HG03108 (cell line): ENCODE data around the gene ALPI.
A peak's percentile ranks its signal among the peaks of the same experiment; 100 is the strongest.
"Not testable (repeated sequence)": the region's sequence is repeated elsewhere in the genome, so short reads cannot be mapped to it uniquely, and the experiment has no call there.

Experiments
- ATAC-seq: cut with Tn5 transposase; IDR thresholded peaks from one replicate; pipeline ENCODE4 v1.9.1; 2021; ENCODE audit warnings: moderate library complexity; ENCODE audit not compliant: unreplicated experiment

The ALPI gene

DNA sequence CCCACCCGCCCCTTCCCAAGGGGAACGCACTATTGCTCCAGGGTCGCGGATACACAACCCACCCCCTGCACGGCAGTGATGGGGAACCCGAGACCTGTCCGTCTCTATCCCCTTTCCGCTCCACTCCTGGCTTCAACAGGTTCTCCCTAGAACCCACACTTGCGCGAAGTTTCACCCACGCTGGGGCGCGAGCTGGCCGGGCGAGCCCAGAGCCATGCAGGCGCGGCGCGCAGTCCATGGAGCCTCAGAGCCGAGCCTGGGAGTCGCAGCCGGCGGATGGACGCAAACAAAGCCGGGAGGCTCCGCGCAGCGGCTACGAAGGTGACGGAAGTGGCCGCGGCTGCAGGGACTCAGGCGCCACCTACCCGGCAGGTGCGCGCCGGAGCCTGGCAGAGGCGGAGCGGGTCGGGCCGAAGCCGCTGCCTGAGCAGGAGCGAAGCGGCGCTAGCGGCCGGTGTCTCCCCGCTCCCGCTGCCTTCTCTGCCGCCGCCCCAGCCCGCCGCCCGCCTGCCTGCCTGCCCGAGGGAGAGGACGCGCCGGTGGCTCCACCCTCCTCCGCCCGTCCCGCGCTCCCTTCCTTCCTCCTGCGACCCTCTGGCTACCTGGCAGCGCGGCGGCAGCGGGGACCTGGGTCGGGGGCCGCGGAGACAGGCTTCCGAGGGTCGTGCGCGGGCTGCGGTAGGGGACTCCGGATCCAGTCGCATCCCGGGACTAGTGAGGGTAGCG is 35.3 kb upstream of the ALPI start:
- ATAC-seq: no peak

DNA sequence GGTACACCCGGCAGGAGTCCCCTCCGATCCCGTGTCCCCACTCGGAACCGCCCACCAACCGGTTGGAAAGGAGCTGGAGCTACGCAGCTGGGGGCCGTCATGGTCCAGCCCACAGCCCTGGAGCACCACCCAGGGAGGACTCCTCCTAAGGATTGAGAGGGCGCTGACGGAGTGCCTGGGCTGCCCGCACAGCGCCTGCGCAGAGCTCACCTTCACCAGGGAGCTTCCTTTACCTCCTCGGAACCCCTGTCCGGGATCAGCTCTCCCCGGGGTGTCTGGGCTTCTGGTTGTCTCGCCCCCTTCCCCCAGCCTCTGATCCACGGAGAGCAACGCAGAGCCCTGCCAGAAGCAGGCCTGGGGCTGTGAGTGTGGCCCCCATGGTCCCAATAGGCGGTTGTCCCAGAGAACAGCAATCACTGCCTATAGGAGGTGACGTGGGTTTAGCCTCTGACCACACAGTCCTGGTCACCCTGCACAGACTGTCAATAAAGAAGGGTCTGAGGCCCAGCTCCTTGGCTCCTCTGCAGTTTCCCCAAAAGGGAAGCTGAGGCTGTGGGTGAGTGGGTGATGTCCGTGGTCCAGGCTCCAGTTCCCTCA is 34.7 kb upstream of the ALPI start:
- ATAC-seq: no peak

DNA sequence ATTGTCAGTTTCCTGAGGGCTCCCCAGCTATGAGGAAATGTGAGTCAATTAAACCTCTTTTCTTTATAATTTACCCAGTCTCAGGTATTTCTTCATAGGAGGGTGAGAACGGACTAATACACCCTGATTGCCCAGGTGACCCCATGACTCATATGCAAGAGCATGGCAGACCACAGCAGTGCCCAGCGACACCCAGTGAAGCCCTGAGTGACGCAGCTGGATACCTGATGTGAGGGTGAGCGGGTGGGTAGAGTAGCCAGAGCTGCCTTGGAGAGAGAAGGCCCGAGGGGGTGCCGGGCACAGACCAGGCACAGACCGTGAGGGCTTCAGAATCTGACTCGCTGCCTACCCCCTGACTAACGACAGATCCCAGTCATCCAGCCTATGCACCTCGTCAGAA is 33.9 kb upstream of the ALPI start:
- no peak for ATAC-seq

DNA sequence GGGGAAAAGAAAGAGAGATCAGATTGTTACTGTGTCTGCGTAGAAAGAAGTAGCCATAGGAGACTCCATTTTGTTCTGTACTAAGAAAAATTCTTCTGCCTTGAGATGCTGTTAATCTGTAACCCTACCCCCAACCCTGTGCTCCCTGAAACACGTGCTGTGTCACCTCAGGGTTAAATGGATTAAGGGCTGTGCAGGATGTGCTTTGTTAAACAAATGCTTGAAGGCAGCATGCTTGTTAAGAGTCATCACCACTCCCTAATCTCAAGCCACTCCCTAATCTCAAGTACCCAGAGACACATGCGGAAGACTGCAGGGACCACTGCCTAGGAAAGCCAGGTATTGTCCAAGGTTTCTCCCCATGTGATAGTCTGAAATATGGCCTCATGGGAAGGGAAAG is 33.0 kb upstream of the ALPI start:
- ATAC-seq: not testable (repeated sequence)

DNA sequence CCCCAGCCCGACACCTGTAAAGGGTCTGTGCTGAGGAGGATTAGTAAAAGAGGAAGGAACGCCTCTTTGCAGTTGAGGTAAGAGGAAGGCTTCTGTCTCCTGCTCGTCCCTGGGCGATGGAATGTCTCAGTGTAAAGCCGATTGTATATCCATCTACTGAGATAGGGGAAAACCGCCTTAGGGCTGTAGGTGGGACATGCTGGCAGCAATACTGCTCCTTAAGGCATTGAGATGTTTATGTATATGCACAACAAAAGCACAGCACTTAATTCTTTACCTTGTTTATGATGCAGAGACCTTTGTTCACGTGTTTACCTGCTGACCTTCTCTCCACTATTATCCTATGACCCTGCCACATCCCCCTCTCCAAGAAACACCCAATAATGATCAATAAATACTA is 32.5 kb upstream of the ALPI start:
- not testable (repeated sequence) for ATAC-seq

DNA sequence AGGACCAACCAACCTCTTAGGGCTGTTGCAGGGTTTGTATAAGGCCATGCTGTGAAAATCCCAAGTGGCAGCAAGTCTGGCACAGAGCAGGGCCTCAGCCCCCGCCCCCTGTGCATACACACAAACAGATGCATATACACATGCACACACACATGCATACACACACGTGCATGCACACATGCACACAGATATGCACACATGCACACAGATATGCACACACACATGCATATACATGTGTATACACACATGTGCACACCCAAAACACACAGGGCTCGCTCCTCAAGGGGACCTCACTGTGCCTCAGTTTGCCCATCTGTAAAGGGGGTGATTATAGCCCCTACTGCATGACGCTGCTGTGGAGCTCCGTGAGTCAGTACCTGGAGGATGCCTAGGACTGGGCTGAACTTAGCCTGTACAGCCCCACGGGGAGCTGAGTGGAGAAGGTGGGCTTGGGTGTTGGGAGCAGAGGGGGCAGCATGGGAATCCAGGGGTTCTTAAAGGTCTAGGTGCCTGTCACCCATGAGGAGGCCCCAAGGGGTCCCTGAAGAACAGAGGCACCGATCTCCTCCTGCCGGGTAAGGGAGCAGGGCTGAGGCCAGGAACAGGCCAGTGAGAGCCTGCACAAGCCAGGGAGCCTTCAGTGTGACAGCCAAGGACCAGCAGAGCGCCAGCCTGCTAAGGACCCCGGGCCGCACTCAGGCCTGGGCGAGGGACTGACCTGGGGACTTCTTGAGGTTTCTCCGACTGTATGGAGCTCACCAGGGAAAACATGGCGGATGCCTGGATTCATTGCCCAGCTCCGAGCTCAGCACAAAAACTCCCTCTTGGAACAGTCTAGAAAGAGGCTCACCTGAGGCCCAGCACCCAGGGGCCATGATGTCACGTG is 24.0 kb upstream of the ALPI start:
- no peak for ATAC-seq

DNA sequence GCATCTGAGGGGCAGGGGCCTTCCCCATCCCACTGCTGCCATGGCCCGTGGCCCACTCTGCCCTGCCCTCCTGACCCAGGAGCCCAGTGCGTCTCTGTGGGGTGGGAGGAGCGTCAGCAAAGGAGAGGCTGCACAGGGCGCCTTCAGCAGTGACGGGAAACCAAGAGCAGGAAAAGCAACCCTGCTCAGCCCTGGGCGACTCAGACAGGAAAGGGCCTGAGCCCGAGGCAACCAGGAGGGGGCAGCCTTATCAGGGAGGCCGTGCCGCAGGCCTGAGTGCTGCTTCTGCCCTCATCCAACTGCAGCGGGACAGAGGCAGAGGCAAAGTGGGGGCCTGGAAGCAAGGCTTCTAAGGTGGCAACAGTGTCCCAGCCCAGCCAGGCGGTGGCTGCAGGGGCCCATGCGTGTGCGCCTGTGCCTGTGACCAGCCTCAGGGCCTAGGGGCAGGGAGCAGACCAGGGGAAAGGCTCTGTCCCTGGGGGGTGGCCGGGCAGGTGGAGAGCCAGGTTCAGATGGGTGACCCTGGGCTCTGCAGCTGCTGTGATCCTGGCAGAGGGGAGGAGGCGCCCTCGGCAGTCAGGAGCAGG is 23.3 kb upstream of the ALPI start:
- ATAC-seq: no peak

DNA sequence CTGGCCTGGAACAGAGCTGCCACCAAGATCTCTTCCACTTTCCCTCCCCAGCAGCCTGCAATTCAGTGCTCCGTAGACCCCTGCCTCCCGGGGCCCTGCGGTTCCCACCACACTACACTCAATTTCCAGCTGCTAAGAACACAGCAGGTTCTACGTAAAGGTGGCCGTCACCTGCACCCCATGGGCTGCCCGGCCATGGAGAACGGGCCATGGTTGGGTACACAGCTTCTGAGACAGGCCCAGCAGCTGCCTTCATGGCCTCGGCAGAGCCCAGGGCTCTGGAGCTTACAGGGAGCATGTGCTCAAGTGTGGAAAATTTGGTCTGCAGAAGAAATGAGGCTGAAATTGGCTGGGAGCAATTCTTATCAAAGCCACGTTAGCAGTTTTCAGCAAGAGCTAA is 22.3 kb upstream of the ALPI start:
- not testable (repeated sequence) for ATAC-seq

DNA sequence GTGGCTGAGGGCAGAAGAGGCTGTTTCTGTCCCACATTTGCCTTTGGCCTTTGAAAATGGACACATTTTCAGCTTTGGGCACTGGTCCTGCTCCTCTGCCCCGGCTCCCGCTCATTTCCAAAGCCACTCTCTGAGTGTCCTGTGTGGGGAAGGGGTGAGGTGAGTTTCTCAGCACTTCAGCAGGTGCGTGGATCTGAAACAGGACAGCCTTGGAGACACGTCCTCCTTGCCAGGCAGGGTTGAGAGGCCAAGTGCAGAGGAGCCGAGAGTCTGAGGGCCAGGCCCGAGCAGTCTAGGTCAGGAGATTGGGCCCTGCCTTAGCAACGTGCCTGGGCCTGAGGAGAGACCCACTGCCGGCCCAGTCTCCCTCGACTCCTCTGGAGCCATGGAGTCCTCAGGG is 21.9 kb upstream of the ALPI start:
- ATAC-seq: no peak

DNA sequence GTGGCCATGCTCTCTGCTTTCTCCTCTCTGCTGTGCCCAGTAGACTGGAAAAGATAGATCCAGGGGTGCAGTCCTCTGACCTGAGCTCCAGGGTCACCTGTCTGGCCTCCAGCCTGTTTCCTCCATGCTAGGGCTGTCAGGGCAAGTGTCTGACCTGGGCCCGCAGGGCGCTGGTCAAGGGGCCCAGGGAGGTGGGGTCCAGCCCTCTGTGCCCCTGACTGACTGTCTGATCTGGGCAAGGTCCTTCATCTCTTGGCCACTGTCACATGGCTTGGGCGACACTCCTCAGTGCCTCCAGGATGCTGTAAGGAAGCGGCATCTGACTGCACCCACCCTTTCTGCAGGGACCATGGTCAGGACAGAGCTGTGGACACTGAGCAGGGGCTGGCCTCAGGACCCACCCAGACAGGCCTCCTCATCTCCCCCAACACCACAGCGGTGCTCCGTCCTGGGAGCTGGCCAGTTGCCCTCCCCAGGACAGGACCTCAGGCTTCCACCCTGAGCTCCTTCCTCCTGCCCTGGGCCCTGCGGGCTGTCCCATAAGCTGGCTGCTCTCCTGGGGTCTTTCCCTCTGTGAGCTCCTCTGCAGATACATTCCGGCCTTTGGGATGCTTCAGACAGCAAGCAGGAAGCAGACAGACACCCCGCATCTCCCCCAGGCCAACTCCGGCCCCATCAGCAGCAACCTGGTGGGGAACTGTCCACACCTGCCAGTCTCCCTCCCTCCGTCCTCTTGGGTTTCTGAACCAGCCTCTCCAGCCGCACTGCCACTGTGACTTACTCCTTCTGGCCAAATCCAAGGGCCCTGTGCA is 21.2 kb upstream of the ALPI start:
- no peak for ATAC-seq

DNA sequence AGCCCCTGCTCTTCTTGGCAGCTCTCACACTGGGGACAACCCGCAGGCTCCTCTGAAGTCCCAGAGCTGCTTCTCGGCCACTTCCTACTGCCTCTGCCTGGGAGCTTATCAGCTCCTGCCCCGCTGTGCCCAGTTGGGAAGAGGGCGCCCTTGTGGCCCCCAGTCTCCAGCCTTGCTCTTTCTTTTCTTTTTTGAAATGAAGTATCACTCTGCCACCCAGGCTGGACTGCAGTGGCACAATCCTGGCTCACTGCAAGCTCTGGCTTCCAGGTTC is 20.6 kb upstream of the ALPI start:
- ATAC-seq: no peak

DNA sequence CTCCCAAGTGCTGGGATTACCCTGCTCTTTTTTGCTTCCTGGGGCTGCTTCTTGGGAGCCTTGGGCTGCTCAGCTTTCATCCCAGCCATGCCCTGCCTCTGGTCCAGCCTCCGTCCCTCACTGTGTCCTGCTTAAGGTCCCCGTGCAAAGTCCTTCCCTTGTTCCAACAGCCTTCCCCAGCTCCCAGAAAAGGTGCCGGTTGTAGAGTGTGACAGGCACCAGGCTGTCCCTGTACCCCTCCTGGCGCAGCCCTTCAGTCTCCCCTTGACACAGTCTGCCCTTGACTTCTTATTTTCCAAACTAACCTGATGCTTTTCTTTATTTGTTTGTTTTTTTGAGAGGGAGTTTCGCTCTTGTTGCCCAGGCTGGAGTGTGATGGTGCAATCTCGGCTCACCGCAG is 20.1 kb upstream of the ALPI start:
- no peak for ATAC-seq

DNA sequence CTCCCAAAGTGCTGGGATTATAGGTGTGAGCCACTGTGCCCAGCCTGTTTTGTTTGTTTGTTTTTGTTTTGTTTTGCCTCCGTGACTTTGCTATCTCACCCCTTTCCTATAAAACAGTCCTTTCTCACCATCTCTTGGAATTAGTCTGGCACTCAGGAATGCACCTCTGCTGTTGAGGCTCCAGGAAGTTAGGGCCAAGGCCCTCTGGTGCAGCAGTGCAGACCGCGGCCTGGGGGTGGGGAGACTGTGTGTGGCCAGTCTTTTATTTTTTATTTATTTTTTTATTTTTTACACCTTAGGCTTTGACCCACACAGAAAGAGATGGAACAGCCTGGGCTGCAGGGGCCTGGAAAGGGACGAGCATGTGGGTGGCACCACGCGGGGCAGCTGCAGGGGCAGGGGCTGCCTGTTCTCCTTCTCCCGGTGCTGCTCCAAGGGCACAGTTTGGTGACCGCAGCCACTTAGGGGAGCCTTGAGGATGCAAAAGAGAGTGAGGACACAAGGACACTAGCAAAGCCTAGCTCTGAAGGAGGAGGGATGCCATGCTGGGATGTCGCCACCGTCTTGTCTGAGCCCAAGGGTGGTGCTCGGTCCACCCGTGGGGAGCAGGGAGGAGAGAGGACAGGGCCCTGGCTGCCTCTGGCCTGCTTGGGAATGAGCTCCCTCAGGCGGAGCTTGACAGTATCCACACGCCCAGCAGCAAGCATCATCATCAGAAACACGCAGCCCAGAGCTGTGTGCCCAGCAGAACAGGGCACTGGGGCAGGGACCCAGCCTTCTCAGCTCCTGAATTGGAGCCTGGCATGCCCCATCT is 19.4 kb upstream of the ALPI start:
- ATAC-seq: no peak

DNA sequence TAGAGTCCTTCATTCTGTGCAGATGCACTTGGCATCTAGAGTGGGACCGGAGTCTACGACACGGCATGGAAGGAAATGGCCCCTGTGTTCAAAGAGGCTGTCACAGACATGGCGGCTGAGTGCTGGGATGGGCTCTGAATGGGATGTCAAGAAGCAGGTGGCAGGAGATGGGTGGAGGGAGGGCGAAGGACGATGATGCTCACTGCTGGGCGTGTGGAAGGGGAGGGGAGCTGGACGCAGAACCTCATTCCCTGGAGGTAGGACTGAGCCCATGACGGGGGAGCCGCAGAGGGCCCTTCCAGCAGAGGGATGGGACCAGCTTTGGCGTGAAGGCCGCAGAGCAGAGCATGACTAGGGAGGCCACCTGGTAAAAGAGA is 18.8 kb upstream of the ALPI start:
- ATAC-seq: no peak

DNA sequence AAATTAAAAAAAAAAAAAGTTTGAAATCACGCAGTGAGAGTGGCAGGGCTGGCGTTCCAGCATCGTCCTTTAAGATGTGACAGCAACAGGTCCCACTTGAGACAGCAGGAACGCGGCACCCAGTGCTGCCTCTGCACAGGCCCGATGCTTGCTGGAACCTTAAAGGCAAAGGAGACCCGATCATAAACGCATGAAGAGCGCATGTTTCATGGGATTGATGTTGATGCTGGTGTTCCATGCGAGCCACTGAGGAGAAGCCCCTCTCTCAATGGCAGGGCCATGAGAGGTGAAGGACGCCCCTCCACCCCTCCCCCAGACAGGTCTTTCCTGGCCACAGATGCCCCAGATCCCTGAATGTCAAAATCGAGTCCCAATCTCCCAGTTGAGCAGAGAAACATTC is 17.9 kb upstream of the ALPI start:
- no peak for ATAC-seq

DNA sequence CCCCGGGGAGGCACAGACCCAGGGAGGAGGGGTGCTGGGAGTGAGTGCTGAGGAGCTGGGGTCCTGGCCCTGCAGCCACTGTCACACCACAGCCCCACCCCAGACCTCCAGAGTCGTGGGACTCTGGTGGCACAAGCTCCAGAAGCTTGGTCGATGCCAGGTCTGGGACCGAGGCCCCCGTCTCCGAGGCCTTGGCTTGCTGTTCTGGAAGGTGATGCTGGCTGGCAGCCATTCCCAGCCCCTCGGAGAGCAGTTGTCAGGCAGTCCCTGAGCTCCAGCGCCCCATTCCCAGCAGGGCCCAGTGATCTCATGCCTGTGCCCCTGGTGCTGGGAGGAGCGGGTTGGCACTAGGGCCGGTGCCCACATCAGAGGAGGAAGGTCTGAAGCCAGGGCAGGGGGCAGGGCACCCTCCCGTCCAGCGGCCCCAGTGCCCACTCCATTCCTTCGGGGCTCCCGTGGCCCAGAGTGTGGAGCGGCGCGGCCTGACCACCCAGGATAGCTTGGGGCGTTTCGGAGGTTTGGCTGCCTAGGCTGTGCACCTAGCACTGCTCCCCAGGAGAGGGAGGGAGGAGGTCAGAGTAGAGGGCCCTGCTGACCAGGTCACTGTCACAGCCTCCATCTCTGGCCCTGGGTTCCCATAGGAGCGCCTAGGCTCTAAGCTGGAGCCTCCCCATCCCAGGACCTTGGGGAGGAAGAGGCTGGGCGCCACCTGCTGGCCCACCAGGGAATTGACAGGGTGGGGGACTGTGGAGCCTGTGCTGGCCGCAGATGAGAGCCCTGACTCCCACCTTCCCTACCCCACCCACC is 16.8 kb upstream of the ALPI start:
- no peak for ATAC-seq

DNA sequence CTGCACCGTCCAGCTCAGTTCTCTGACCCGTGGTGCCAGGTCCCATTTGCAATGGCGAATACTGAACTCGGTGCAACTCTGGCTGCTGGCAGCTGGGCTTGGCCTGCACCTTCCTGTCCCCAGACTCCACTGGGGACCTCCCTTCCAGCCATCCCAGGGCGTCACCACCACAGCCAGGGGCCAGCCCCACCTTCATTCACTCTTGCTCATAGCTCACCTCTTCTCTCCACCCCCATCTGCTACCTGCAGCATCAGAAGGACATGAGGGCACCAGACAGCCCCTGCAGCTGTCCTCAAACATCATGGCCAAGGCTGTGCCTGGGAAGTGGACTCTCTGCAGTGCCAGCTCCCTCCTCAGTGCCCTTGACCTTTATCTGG is 16.2 kb upstream of the ALPI start:
- ATAC-seq: no peak

DNA sequence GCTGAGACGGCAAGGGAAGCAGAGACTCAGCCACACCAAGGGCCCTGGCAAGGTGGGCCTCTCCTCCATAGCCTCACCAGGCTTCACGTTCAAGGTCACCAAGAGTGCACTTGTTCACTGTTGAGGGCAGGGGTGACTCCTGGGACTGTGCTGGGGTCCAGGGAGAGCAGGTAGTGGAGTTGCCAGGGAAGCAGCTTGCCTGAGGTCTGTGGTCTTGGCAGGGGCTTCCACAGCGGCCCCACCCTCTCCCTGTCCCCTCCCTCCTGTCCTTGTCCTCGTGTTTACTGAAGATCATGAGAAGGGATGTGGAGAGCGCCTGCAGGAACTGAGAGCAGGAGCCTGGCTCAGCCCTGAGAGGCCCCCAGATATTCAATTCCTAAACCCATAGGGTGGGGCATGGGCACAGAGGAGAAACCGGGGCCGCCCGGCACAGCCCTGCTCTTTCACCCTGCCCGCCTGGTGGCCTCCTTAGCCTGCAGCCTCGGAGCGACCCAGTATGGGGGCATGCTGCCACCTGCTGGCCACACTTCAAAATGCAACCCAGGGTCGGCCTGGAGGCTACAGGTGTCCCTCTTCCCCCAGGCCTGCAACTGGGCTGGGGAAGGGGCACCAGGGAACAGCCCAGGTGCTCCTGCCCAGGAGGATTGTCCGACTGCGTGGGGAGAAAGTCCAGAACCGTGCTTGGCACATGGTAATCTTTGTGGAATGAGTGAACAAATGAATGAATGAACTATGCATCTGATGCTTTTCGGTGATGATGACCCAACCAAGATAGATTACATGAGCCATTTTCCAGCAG is 15.5 kb upstream of the ALPI start:
- ATAC-seq: peak; percentile 61
